Testis (tissue), 3 donors: ENCODE measurements around the gene DLG5. TPM values are rescaled to one million over a fixed set of nuclear protein-coding genes. Genes with fewer than 3 reads are reported as not detected.

Source experiments
- DNase-seq: peaks from one replicate; pipeline ENCODE4 v3.0.0-alpha.2; 2019
- H3K27ac ChIP-seq, 2 donors: fragments of 200-600 bp; sonication (generic); one replicate each; pipeline ENCODE4 v1.5.1; 2019
- H3K27me3 ChIP-seq: fragments of 200-600 bp; sonication (generic); one replicate; pipeline ENCODE4 v1.5.1; 2019
- H3K36me3 ChIP-seq: fragments of 200-600 bp; sonication (generic); one replicate; pipeline ENCODE4 v1.5.1; 2017; ENCODE audit warnings: low read depth; ENCODE audit errors: missing control alignments
- H3K4me1 ChIP-seq: fragments of 200-600 bp; sonication (generic); one replicate; pipeline ENCODE4 v1.5.1; 2019
- H3K4me3 ChIP-seq, 2 donors: fragments of 200-600 bp; sonication (generic); one replicate each; pipeline ENCODE4 v1.5.1; 2017 to 2019
- H3K9me3 ChIP-seq: fragments of 200-600 bp; sonication (generic); one replicate; pipeline ENCODE4 v1.5.1; 2017
- CTCF ChIP-seq, 3 experiments: fragments of 450-650 bp in 2 of 3; fragments of 200-600 bp in 1 of 3; sonication (generic) in 1 of 3; IDR thresholded peaks; one replicate each; pipeline ENCODE4 v1.5.1; 2016 to 2019; ENCODE audit warnings: antibody characterized with exemption in 3 of 3, mild to moderate bottlenecking in 2 of 3, moderate library complexity in 1 of 3
- POLR2A ChIP-seq: fragments of 450-650 bp; IDR thresholded peaks from one replicate; pipeline ENCODE4 v1.6.1; 2017; ENCODE audit warnings: antibody characterized with exemption, mild to moderate bottlenecking, moderate library complexity
- WGBS, 2 donors: methylation state at CpG; one replicate each; pipeline ENCODE4 v1.1.5; 2018; 5-methylcytosine and 5-hydroxymethylcytosine counted together
- intact Hi-C: fragments of 100-400 bp; cut with DNase I; formaldehyde crosslinking; loops from one replicate; pipeline ENCODE4 v1.15.1; 2023; ENCODE audit warnings: low total_unique reads
- polyA plus RNA-seq: library from polyadenylated mRNA; stranded (reverse); fragments of 350-450 nt; fragmentation: Illumina TruSeq; extraction: RNeasy Lipid Tissue Mini Kit (QIAGEN cat#74804); gene quantifications from one replicate; pipeline ENCODE4 v1.2.3, GENCODE V29; 2014; ENCODE audit warnings: low read depth, low replicate concordance; ENCODE audit not compliant: insufficient read depth
- total RNA-seq, 2 donors: library from RNA; depleted of rRNA; stranded (reverse); fragments of >200 nt; gene quantifications; one replicate each; pipeline ENCODE4 v1.2.3, GENCODE V29; 2016

Gene DLG5
- total and polyA plus RNA-seq, 3 donors from 2014 or later, result 26.9 to 54.8 (median 50.1) TPM

GRCh38 chr10:77894058-77894457, 32.5 kb downstream of the DLG5 start:
- H3K4me1 ChIP-seq, result peaks cover 10% of the 10 kb centered on the region
- H3K36me3 ChIP-seq, result no peaks in the 10 kb centered on the region
- no peak for DNase-seq
- TF ChIP-seq CTCF (IDR thresholded peaks at IDR 0.05) (no peak), POLR2A (no peak)
- no peak overlapping the region for H3K4me3 ChIP-seq
- no peaks in the 10 kb centered on the region for H3K27me3 ChIP-seq
- H3K9me3 ChIP-seq, result no peaks in the 10 kb centered on the region
- no peak overlapping the region for H3K27ac ChIP-seq
- 65 to 70% methylated on average over 3 of the region's 3 CpGs for WGBS, 2 donors
- intact Hi-C loops, result no loop called here

- no peak overlapping the region for H3K27ac ChIP-seq
- TF ChIP-seq CTCF (IDR thresholded peaks at IDR 0.05) (no peak), POLR2A (no peak)
Observed at GRCh38 chr10:77893386-77893785, 33.2 kb downstream of the DLG5 start.

GRCh38 chr10:77892761-77893160, 33.8 kb downstream of the DLG5 start:
- intact Hi-C loops, result no loop called here
- TF ChIP-seq POLR2A, result no peak
- TF ChIP-seq CTCF (IDR thresholded peaks at IDR 0.05), result no peak
- peaks cover 12% of the 10 kb centered on the region for H3K4me1 ChIP-seq
- no peak for DNase-seq
- H3K4me3 ChIP-seq, result no peak overlapping the region
- WGBS, 2 donors, result 56 to 58% methylated on average over 5 of the region's 5 CpGs
- H3K27me3 ChIP-seq, result no peaks in the 10 kb centered on the region
- H3K27ac ChIP-seq, result no peak overlapping the region
- no peaks in the 10 kb centered on the region for H3K9me3 ChIP-seq
- no peaks in the 10 kb centered on the region for H3K36me3 ChIP-seq

More at GRCh38 chr10:77893386-77893785, 33.2 kb downstream of the DLG5 start:
- no peaks in the 10 kb centered on the region for H3K36me3 ChIP-seq
- DNase-seq, result no peak
- H3K4me1 ChIP-seq, result peaks cover 7% of the 10 kb centered on the region
- no peaks in the 10 kb centered on the region for H3K27me3 ChIP-seq
- intact Hi-C loops, result no loop called here
- WGBS, 2 donors, result 90 to 95% methylated on average over 8 of the region's 8 CpGs
- H3K9me3 ChIP-seq, result no peaks in the 10 kb centered on the region
- H3K4me3 ChIP-seq, result no peak overlapping the region

- Histone ChIP-seq H3K27me3 (no peaks in the 10 kb centered on the region), H3K27ac (no peak overlapping the region), H3K4me3 (no peak overlapping the region), H3K4me1 (peaks cover 18% of the 10 kb centered on the region), H3K9me3 (no peaks in the 10 kb centered on the region), H3K36me3 (no peaks in the 10 kb centered on the region)
- 73 to 77% methylated on average over 5 to 8 of the region's 8 CpGs for WGBS, 2 donors
- intact Hi-C loops, result no loop called here
- TF ChIP-seq POLR2A (no peak), CTCF (IDR thresholded peaks at IDR 0.05) (no peak)
- no peak for DNase-seq
Observed at GRCh38 chr10:77892021-77892739, 34.4 kb downstream of the DLG5 start.

GRCh38 chr10:77890097-77890496, 36.5 kb downstream of the DLG5 start:
- TF ChIP-seq CTCF (IDR thresholded peaks at IDR 0.05) (no peak), POLR2A (no peak)
- Histone ChIP-seq H3K4me3 (no peak overlapping the region), H3K4me1 (peaks cover 29% of the 10 kb centered on the region), H3K27ac (no peak overlapping the region), H3K27me3 (no peaks in the 10 kb centered on the region), H3K9me3 (no peaks in the 10 kb centered on the region), H3K36me3 (no peaks in the 10 kb centered on the region)
- no peak for DNase-seq
- intact Hi-C loops, result no loop called here
- 83 to 86% methylated on average over 7 of the region's 7 CpGs for WGBS, 2 donors
